NT2/D1 (cell line): ENCODE results near the gene COX4I1.

ENCODE experiments used
- SUZ12 ChIP-seq: IDR thresholded peaks from 2 replicates; pipeline ENCODE4 v1.6.1; 2011; ENCODE audit not compliant: insufficient read length, insufficient read depth; ENCODE audit errors: extremely low read depth
- YY1 ChIP-seq: IDR thresholded peaks from 2 replicates; pipeline ENCODE4 v1.6.1; 2011; ENCODE audit not compliant: insufficient read length, insufficient read depth
- ZNF274 ChIP-seq: IDR thresholded peaks from 2 replicates; pipeline ENCODE4 v1.6.1; 2011; ENCODE audit warnings: mild to moderate bottlenecking, low read depth, low read length

DNA sequence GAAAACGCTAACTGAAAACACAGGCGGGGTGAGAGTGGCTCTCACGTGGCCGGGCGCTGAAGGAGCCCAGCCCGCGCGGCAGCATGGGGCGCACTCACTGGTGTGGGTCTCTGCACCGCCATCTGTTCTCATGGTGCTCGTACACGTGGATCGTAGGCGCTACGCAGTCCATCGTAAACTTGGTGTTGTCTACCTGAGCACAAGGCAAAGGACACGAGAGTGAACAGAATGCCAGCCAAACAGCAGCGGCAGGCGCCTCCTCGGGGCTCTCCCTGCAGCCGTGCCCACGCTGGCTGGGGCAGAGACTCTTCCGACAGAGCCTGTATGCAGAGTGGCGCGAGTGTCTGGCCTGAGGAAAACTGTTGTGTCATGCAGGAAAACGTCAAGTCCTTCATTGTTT, 19.2 kb upstream of the COX4I1 start:
- TF ChIP-seq YY1 (no peak), SUZ12 (no peak), ZNF274 (no peak)
